IMR-90 (cell line): ENCODE measurements around the gene EFS. TPM values are rescaled to one million over a fixed set of nuclear protein-coding genes. Genes with fewer than 3 reads are reported as not detected.

Source experiments
- ATAC-seq: fragments of 200-7000 bp; cut with Tn5 transposase; 2 replicates; pipeline ENCODE4 v1.9.1; 2020; ENCODE audit warnings: low read depth, mild to moderate bottlenecking, moderate library complexity
- BruUV-seq: library from RNA; stranded (reverse); fragments of 400-500 nt; replicated peaks from 2 replicates; lab custom pipeline; 2021; lab: Mats Ljungman, UMichigan
- CTCF ChIA-PET: fragments of 300-600 bp; formaldehyde crosslinking; extraction: SDS; loops from one replicate; lab custom pipeline; 2021; ENCODE audit warnings: antibody characterized with exemption; lab: Yijun Ruan, JAX
- POLR2A ChIA-PET: fragments of 300-600 bp; sonication (Branson Sonifier 250); formaldehyde crosslinking; loops from one replicate; lab custom pipeline; 2022; ENCODE audit warnings: antibody characterized with exemption; ENCODE audit not compliant: unreplicated experiment; lab: Charles Lee
- DNase-seq: peaks from one replicate; pipeline ENCODE4 v3.0.0; 2013
- H2AFZ ChIP-seq: replicated peaks from 2 replicates; pipeline ENCODE3; 2013; ENCODE audit warnings: low read length, mild to moderate bottlenecking; ENCODE audit not compliant: poor library complexity
- H2AK5ac ChIP-seq: 2 replicates; pipeline ENCODE4 v1.6.1; 2013; ENCODE audit warnings: low read depth, low read length, inconsistent platforms
- H2AK9ac ChIP-seq: replicated peaks from 2 replicates; pipeline ENCODE3; 2013; ENCODE audit warnings: mild to moderate bottlenecking, low read depth, low read length, moderate library complexity; ENCODE audit not compliant: poor library complexity
- H2BK120ac ChIP-seq: 2 replicates; pipeline ENCODE4 v1.6.1; 2013; ENCODE audit warnings: low read depth, low read length, inconsistent platforms
- H2BK15ac ChIP-seq: 3 replicates; pipeline ENCODE4 v1.6.1; 2013; ENCODE audit warnings: low read depth, low read length, inconsistent platforms
- H2BK20ac ChIP-seq: 2 replicates; pipeline ENCODE4 v1.6.1; 2013; ENCODE audit warnings: low read depth, mild to moderate bottlenecking, inconsistent platforms, low read length, moderate library complexity
- H2BK5ac ChIP-seq: 2 replicates; pipeline ENCODE4 v1.6.1; 2013; ENCODE audit warnings: mild to moderate bottlenecking, low read depth, low read length, inconsistent platforms; ENCODE audit not compliant: poor library complexity, severe bottlenecking
- H3K14ac ChIP-seq: replicated peaks from 2 replicates; pipeline ENCODE4 v1.6.1; 2013; ENCODE audit warnings: low read depth, low read length, inconsistent platforms
- H3K18ac ChIP-seq: 2 replicates; pipeline ENCODE4 v1.6.1; 2013; ENCODE audit warnings: low read depth, low read length, control low read depth
- H3K23ac ChIP-seq: 2 replicates; pipeline ENCODE4 v1.6.1; 2013; ENCODE audit warnings: low read depth, low read length, inconsistent platforms
- H3K27ac ChIP-seq: 2 replicates; pipeline ENCODE4 v1.5.1; 2013; ENCODE audit warnings: mild to moderate bottlenecking, control low read depth, low read length; ENCODE audit not compliant: insufficient read depth
- H3K27me3 ChIP-seq: 2 replicates; pipeline ENCODE4 v1.6.1; 2013; ENCODE audit warnings: low read length; ENCODE audit not compliant: control insufficient read depth, insufficient read depth
- H3K36me3 ChIP-seq: 2 replicates; pipeline ENCODE4 v1.6.1; 2013; ENCODE audit warnings: low read length, mixed read lengths; ENCODE audit not compliant: control insufficient read depth, insufficient read depth
- H3K4ac ChIP-seq: 2 replicates; pipeline ENCODE4 v1.6.1; 2013; ENCODE audit warnings: low read depth, low read length, inconsistent platforms
- H3K4me1 ChIP-seq: 2 replicates; pipeline ENCODE4 v1.6.1; 2013; ENCODE audit warnings: low read length, mixed read lengths; ENCODE audit not compliant: control insufficient read depth, insufficient read depth
- H3K4me2 ChIP-seq: 2 replicates; pipeline ENCODE4 v1.6.1; 2013; ENCODE audit warnings: low read depth, mild to moderate bottlenecking, control low read depth, low read length, moderate library complexity
- H3K4me3 ChIP-seq: 2 replicates; pipeline ENCODE4 v1.5.1; 2013; ENCODE audit warnings: low read depth, mild to moderate bottlenecking, control low read depth, low read length, moderate library complexity; ENCODE audit not compliant: insufficient read depth
- H3K56ac ChIP-seq: 2 replicates; pipeline ENCODE4 v1.6.1; 2013; ENCODE audit warnings: low read length, inconsistent platforms; ENCODE audit not compliant: insufficient read depth; ENCODE audit errors: extremely low read depth
- H3K79me1 ChIP-seq, 2 experiments: 2 replicates each; pipeline ENCODE4 v1.6.1; 2013; ENCODE audit warnings: low read length in 2 of 2, inconsistent platforms in 1 of 2, low read depth in 1 of 2
- H3K9ac ChIP-seq: 2 replicates; pipeline ENCODE4 v1.6.1; 2013; ENCODE audit warnings: low read depth, low read length, control low read depth
- H3K9me1 ChIP-seq: 2 replicates; pipeline ENCODE4 v1.6.1; 2013; ENCODE audit warnings: low read length, inconsistent platforms; ENCODE audit not compliant: insufficient read depth
- H3K9me3 ChIP-seq: 2 replicates; pipeline ENCODE4 v1.6.1; 2013; ENCODE audit warnings: low read length; ENCODE audit not compliant: control insufficient read depth, insufficient read depth
- H4K20me1 ChIP-seq: 2 replicates; pipeline ENCODE4 v1.6.1; 2013; ENCODE audit warnings: low read length, inconsistent platforms; ENCODE audit not compliant: insufficient read depth
- H4K5ac ChIP-seq: 2 replicates; pipeline ENCODE4 v1.6.1; 2013; ENCODE audit warnings: mild to moderate bottlenecking, low read depth, low read length, control low read depth
- H4K8ac ChIP-seq, 2 experiments: 2 replicates each; pipeline ENCODE4 v1.6.1; 2013; ENCODE audit warnings: low read depth in 2 of 2, low read length in 2 of 2, control low read depth in 1 of 2, inconsistent platforms in 1 of 2
- H4K91ac ChIP-seq: 2 replicates; pipeline ENCODE4 v1.6.1; 2013; ENCODE audit warnings: low read depth, low read length, inconsistent platforms; ENCODE audit not compliant: insufficient read depth
- BHLHE40 ChIP-seq: fragments of 150-350 bp; IDR thresholded peaks from 2 replicates; pipeline ENCODE4 v1.6.1; 2016; ENCODE audit warnings: mild to moderate bottlenecking, low read depth, low read length
- CEBPB ChIP-seq: IDR thresholded peaks from 2 replicates; pipeline ENCODE4 v1.6.1; 2012; ENCODE audit warnings: low read depth, low read length, improper control_type of control experiment
- CHD1 ChIP-seq: IDR thresholded peaks from 2 replicates; pipeline ENCODE4 v1.6.1; 2012; ENCODE audit warnings: low read depth, low read length, improper control_type of control experiment
- CTCF ChIP-seq: conservative IDR thresholded peaks from 2 replicates; pipeline ENCODE4 v1.5.1; 2012; ENCODE audit warnings: mild to moderate bottlenecking, low read depth, low read length, improper control_type of control experiment
- ELK1 ChIP-seq: fragments of 150-350 bp; IDR thresholded peaks from 2 replicates; pipeline ENCODE4 v1.6.1; 2016; ENCODE audit warnings: low read depth, mild to moderate bottlenecking, low read length, moderate library complexity, borderline replicate concordance
- FOS ChIP-seq: fragments of 150-350 bp; IDR thresholded peaks from 2 replicates; pipeline ENCODE4 v1.6.1; 2016; ENCODE audit warnings: low read depth, low read length
- MAFK ChIP-seq: IDR thresholded peaks from 2 replicates; pipeline ENCODE4 v1.6.1; 2012; ENCODE audit warnings: low read depth, low read length, improper control_type of control experiment
- MAZ ChIP-seq: IDR thresholded peaks from 2 replicates; pipeline ENCODE4 v1.6.1; 2012; ENCODE audit warnings: low read depth, mild to moderate bottlenecking, low read length, improper control_type of control experiment, moderate library complexity, borderline replicate concordance
- MXI1 ChIP-seq: IDR thresholded peaks from 2 replicates; pipeline ENCODE4 v1.6.1; 2012; ENCODE audit warnings: low read depth, mild to moderate bottlenecking, low read length, moderate library complexity, borderline replicate concordance
- POLR2A ChIP-seq: IDR thresholded peaks from 2 replicates; pipeline ENCODE4 v1.6.1; 2012; ENCODE audit warnings: mild to moderate bottlenecking, low read depth, low read length
- RAD21 ChIP-seq: IDR thresholded peaks from 2 replicates; pipeline ENCODE4 v1.6.1; 2012; ENCODE audit warnings: low read length, improper control_type of control experiment
- RCOR1 ChIP-seq: IDR thresholded peaks from 2 replicates; pipeline ENCODE4 v1.6.1; 2012; ENCODE audit warnings: mild to moderate bottlenecking, low read length, improper control_type of control experiment; ENCODE audit not compliant: insufficient replicate concordance
- RFX5 ChIP-seq: IDR thresholded peaks from 2 replicates; pipeline ENCODE4 v1.8.0; 2012; ENCODE audit warnings: low read depth, mild to moderate bottlenecking, low read length, moderate library complexity
- SMC3 ChIP-seq: fragments of 150-350 bp; IDR thresholded peaks from 2 replicates; pipeline ENCODE4 v1.6.1; 2016; ENCODE audit warnings: low read depth, mild to moderate bottlenecking, antibody characterized with exemption, low read length, moderate library complexity
- USF2 ChIP-seq: fragments of 150-350 bp; IDR thresholded peaks from 2 replicates; pipeline ENCODE4 v1.6.1; 2017; ENCODE audit warnings: mild to moderate bottlenecking, antibody characterized with exemption, low read length, low read depth
- WGBS, 2 experiments: methylation state at CpG; one replicate each; pipeline versions ENCODE4 v1.1.5 to v1.1.7; 2013; ENCODE audit warnings: missing lambda C conversion rate in 2 of 2; ENCODE audit not compliant: insufficient read length in 1 of 2; ENCODE audit errors: extremely low coverage in 2 of 2; 5-methylcytosine and 5-hydroxymethylcytosine counted together
- dilution Hi-C: fragments of 300-500 bp; cut with HindIII; formaldehyde crosslinking; loops from one replicate; pipeline ENCODE4 v1.14.3; 2018; ENCODE audit warnings: low sequenced_read_pairs; ENCODE audit not compliant: unreplicated experiment
- in situ Hi-C: fragments of 300-500 bp; cut with MboI; formaldehyde crosslinking; loops from 3 replicates; pipeline ENCODE4 v1.14.3; 2019; ENCODE audit warnings: low sequenced_read_pairs, inconsistent platforms, mixed read lengths
- intact Hi-C: fragments of 100-400 bp; cut with micrococcal nuclease; formaldehyde crosslinking; loops from 2 replicates; pipeline ENCODE4 v1.10.0; 2022
- polyA plus RNA-seq, 3 experiments: library from polyadenylated mRNA; depleted of rRNA; stranded (reverse); fragments of >200 nt; gene quantifications; 2 replicates each; pipeline ENCODE4 v1.2.3, GENCODE V29; 2012; ENCODE audit warnings: low replicate concordance in 1 of 3
- total RNA-seq: library from RNA; depleted of rRNA; stranded (reverse); fragments of >200 nt; gene quantifications from 2 replicates; pipeline ENCODE4 v1.2.3, GENCODE V29; 2012

The EFS gene
- total and polyA plus RNA-seq, 2 of the 4 experiments (the other 2 are of a cell fraction): 2.2 to 11.6 TPM

GRCh38 chr14:23396126-23396525 is 31.2 kb upstream of the EFS start:
- no peak for DNase-seq
- Histone ChIP-seq H2BK15ac (no peak overlapping the region), H3K56ac (no peak overlapping the region), H3K27me3 (peaks cover 13% of the 10 kb centered on the region), H2BK120ac (no peak overlapping the region), H2AK9ac (peak overlapping the region; percentile 42), H3K9me1 (no peaks in the 10 kb centered on the region), H3K27ac (no peak overlapping the region), H3K23ac (no peak overlapping the region), H3K4me2 (no peak overlapping the region), H2BK5ac (no peak overlapping the region), H2BK20ac (no peak overlapping the region), H3K4me1 (no peaks in the 10 kb centered on the region), H4K5ac (no peak overlapping the region), H3K9ac (no peak overlapping the region), H4K20me1 (no peaks in the 10 kb centered on the region), H2AK5ac (no peak overlapping the region), H3K4me3 (no peak overlapping the region), H3K4ac (no peak overlapping the region), H4K8ac (no peak overlapping the region), H3K14ac (no peak overlapping the region), H3K9me3 (no peaks in the 10 kb centered on the region), H3K36me3 (no peaks in the 10 kb centered on the region), H4K91ac (no peak overlapping the region), H2AFZ (no peak overlapping the region), H3K79me1 (no peaks in the 10 kb centered on the region), H3K18ac (no peak overlapping the region)
- intact Hi-C loops (no loop called here), in situ Hi-C loops (no loop called here), dilution Hi-C loops (no loop called here)
- no peak for ATAC-seq
- ChIA-PET POLR2A (no interaction called here), CTCF (no interaction called here)
- TF ChIP-seq CTCF (no peak), RFX5 (no peak), BHLHE40 (no peak), RAD21 (no peak), MAZ (no peak), SMC3 (no peak), CEBPB (no peak), USF2 (no peak), ELK1 (no peak), FOS (no peak), RCOR1 (no peak), POLR2A (no peak), MAFK (no peak), CHD1 (no peak), MXI1 (no peak)
- BruUV-seq: no TSS peak
- WGBS, 2 experiments: 75% methylated on average over 7 of the region's 10 CpGs; no CpG with 5 or more reads in 1 of the 2 experiments
